CD4-positive, CD25-positive, alpha-beta regulatory T cell (primary cell): ENCODE results near the gene SMIM29. TPM values are rescaled to one million over a fixed set of nuclear protein-coding genes. Genes with fewer than 3 reads are reported as not detected.

Experiments
- ATAC-seq, 2 donors: fragments of 150-1000 bp; cut with Tn5 transposase; one replicate each; pipeline ENCODE4 v1.10.0; 2021; ENCODE audit warnings: low read depth in 2 of 2, moderate number of reproducible peaks in 2 of 2, moderate library complexity in 1 of 2
- DNase-seq, 3 donors: peaks; one replicate each; pipeline versions ENCODE4 v3.0.0 to v3.0.0-alpha.2; 2012 to 2022; ENCODE audit warnings: mixed read lengths in 1 of 3
- H3K27ac ChIP-seq: one replicate; pipeline ENCODE4 v1.7.0; 2013; ENCODE audit warnings: mild to moderate bottlenecking, low read length; ENCODE audit not compliant: insufficient read depth, poor library complexity, severe bottlenecking
- H3K27me3 ChIP-seq: one replicate; pipeline ENCODE4 v1.7.0; 2013; ENCODE audit warnings: low read length; ENCODE audit not compliant: control insufficient read depth, insufficient read depth
- H3K36me3 ChIP-seq: one replicate; pipeline ENCODE4 v1.7.0; 2013; ENCODE audit warnings: mild to moderate bottlenecking, low read length, moderate library complexity; ENCODE audit not compliant: control insufficient read depth, insufficient read depth
- H3K4me1 ChIP-seq: 2 replicates; pipeline ENCODE4 v1.7.0; 2013; ENCODE audit warnings: mild to moderate bottlenecking, low read length; ENCODE audit not compliant: insufficient read depth, control insufficient read depth, poor library complexity, severe bottlenecking
- H3K4me3 ChIP-seq: one replicate; pipeline ENCODE4 v1.7.0; 2013; ENCODE audit warnings: low read depth, mild to moderate bottlenecking, low read length, moderate library complexity
- H3K9me3 ChIP-seq, 2 experiments: 1 replicate in 1 of 2; 2 replicates in 1 of 2; pipeline ENCODE4 v1.7.0; 2013; ENCODE audit warnings: low read length in 2 of 2, mild to moderate bottlenecking in 1 of 2, moderate library complexity in 1 of 2; ENCODE audit not compliant: control insufficient read depth in 2 of 2
- H3K27ac Mint-ChIP-seq, 3 donors: one replicate each; pipeline ENCODE4 v1.8.0; 2020 to 2022; ENCODE audit warnings: mild to moderate bottlenecking in 3 of 3, mixed read lengths in 3 of 3, moderate library complexity in 2 of 3
- H3K27me3 Mint-ChIP-seq: one replicate; pipeline ENCODE4 v1.8.0; 2022; ENCODE audit warnings: mild to moderate bottlenecking, mixed read lengths
- H3K36me3 Mint-ChIP-seq: one replicate; pipeline ENCODE4 v1.8.0; 2020; ENCODE audit warnings: mixed read lengths
- H3K4me1 Mint-ChIP-seq, 4 donors: one replicate each; pipeline ENCODE4 v1.8.0; 2020 to 2022; ENCODE audit warnings: mixed read lengths in 4 of 4, mild to moderate bottlenecking in 1 of 4
- H3K4me3 Mint-ChIP-seq, 4 donors: one replicate each; pipeline ENCODE4 v1.8.0; 2020 to 2022; ENCODE audit warnings: mild to moderate bottlenecking in 4 of 4, mixed read lengths in 4 of 4, moderate library complexity in 3 of 4
- H3K9me3 Mint-ChIP-seq, 7 donors: one replicate each; pipeline ENCODE4 v1.8.0; 2020 to 2022; ENCODE audit warnings: mixed read lengths in 7 of 7, mild to moderate bottlenecking in 3 of 7, moderate library complexity in 2 of 7
- polyA plus RNA-seq, 4 donors: library from polyadenylated mRNA; unstranded; fragments of 300-500 nt; fragmentation: Illumina TruSeq; gene quantifications; one replicate each; pipeline ENCODE4 v1.2.3, GENCODE V29; 2021
- total RNA-seq: library from RNA; stranded (reverse); gene quantifications from one replicate; pipeline ENCODE4 v1.2.3, GENCODE V29; 2022

The SMIM29 gene
- total and polyA plus RNA-seq, 5 donors from 2014 or later = 29.2 to 82.3 (median 54.1) TPM

GRCh38 chr6:34233867-34234266 is 14.9 kb downstream of the SMIM29 start:
- Histone ChIP-seq H3K27me3 (no peaks in the 10 kb centered on the region), H3K36me3 (no peaks in the 10 kb centered on the region), H3K27ac (no peak overlapping the region), H3K4me1 (peaks cover 25% of the 10 kb centered on the region), H3K4me3 (no peak overlapping the region), H3K9me3 (no peaks in the 10 kb centered on the region)
- Mint-ChIP-seq H3K36me3 (no peaks in the 10 kb centered on the region), H3K9me3 (no peaks in the 10 kb centered on the region), H3K27me3 (peaks cover 5% of the 10 kb centered on the region), H3K27ac (peak overlapping the region; percentile 44 to 85 (median 83)), H3K4me3 (peak overlapping the region; percentile 75 to 91 (median 76)), H3K4me1 (peaks cover 7 to 26% (median 16%) of the 10 kb centered on the region in 4 donors)
- ATAC-seq = no peak
- DNase-seq = no peak

DNA sequence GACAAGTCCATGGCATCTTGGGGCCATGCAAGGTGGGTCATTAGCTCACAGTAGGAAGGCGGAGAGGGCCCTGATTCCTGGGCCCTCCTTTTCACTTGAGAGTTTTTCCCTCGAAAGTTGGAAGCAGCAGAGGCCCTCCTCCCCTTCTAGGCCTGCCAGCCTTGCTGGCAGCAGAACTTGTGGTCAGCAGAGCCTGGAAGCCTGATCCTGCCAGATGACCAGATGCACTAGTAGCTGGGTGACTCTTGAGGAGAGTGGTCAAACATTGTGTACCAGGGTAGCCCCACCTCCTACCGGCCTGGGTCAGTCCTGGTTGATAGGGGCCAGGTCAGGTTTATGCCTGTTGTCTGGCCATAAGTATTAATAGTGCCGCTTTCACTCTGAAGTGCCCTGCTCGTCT is 15.9 kb downstream of the SMIM29 start:
- Mint-ChIP-seq H3K27ac (peak overlapping the region in 1 of 3 donors; percentile 85), H3K4me1 (peaks cover 0 to 21% (median 9%) of the 10 kb centered on the region in 4 donors), H3K9me3 (no peaks in the 10 kb centered on the region), H3K4me3 (peak overlapping the region in 3 of 4 donors; percentile 33 to 76 (median 59)), H3K27me3 (peaks cover 5% of the 10 kb centered on the region), H3K36me3 (no peaks in the 10 kb centered on the region)
- DNase-seq = no peak
- Histone ChIP-seq H3K36me3 (no peaks in the 10 kb centered on the region), H3K27me3 (no peaks in the 10 kb centered on the region), H3K4me3 (no peak overlapping the region), H3K4me1 (peaks cover 15% of the 10 kb centered on the region), H3K9me3 (no peaks in the 10 kb centered on the region), H3K27ac (no peak overlapping the region)
- ATAC-seq = no peak

GRCh38 chr6:34231566-34232336 is 17.1 kb downstream of the SMIM29 start:
- peaks cover 0 to 20% (median 9%) of the 10 kb centered on the region in 4 donors for H3K4me1 Mint-ChIP-seq
- peak overlapping the region in 2 of 4 donors; percentile 61 to 70 for H3K4me3 Mint-ChIP-seq
- no peaks in the 10 kb centered on the region for H3K9me3 Mint-ChIP-seq
- H3K27ac ChIP-seq = no peak overlapping the region
- H3K4me1 ChIP-seq = peaks cover 15% of the 10 kb centered on the region
- no peaks in the 10 kb centered on the region for H3K36me3 Mint-ChIP-seq
- no peak for DNase-seq
- peaks cover 5% of the 10 kb centered on the region for H3K27me3 Mint-ChIP-seq
- H3K9me3 ChIP-seq = no peaks in the 10 kb centered on the region
- ATAC-seq = no peak
- no peaks in the 10 kb centered on the region for H3K36me3 ChIP-seq
- H3K27me3 ChIP-seq = no peaks in the 10 kb centered on the region
- H3K4me3 ChIP-seq = no peak overlapping the region
- no peak overlapping the region for H3K27ac Mint-ChIP-seq

DNA sequence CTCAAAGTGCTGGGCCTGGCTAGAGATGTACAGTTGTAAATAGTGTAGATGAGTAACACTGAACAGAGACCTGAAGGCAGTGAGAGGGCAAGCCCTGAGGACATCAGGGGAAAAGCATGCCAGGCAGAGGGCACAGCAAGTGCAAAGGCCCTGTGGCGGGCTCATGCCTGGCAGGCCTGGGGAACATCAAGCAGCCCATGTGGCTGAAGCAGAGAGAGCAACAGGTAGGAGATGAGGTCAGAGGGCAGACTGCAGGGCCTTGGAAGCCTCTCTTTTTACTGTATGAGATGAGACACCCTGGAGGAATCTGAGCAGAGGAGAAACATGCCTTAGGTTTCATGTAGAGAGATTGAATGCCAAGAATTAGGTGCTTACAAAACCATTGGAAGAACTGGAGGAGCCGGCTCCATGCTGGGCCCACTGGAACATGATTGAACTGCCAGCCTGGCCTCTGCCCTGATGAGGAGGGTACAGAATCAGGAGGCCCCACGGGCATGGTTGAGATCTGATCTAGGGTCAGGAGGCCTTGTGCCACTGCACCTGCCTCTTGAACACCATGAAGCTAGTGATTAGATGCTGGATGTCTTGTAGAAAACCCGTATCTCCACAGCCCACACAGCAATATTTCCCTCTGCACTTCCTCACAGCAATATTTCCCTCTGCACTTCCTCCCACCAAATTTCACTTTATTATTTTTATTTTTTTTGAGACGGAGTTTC is 18.0 kb downstream of the SMIM29 start:
- peaks cover 0 to 11% (median 7%) of the 10 kb centered on the region in 4 donors for H3K4me1 Mint-ChIP-seq

DNA sequence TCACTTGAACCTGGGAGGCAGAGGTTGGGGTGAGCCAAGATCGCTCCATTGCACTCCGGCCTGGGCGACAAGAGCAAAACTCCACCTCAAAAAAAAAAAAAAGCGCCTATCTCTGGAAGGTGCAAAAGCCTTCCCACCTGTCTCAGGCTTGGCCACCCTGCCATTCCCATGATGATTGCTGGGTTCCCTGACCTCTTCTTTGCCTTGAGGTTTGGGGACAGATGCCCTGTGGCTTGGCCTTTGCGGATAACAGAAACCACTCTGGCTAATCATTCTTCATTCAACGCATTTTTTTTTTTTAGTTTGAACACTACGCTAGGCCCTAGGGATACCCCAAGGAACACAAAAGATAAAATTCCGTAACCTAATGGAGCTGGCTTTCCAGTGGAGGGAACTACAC is 18.9 kb downstream of the SMIM29 start:
- H3K27me3 ChIP-seq = no peaks in the 10 kb centered on the region
- H3K9me3 ChIP-seq = no peaks in the 10 kb centered on the region
- H3K4me3 ChIP-seq = no peak overlapping the region
- H3K9me3 Mint-ChIP-seq = no peaks in the 10 kb centered on the region
- H3K36me3 Mint-ChIP-seq = no peaks in the 10 kb centered on the region
- DNase-seq (no peak), ATAC-seq (no peak)
- no peak overlapping the region for H3K27ac ChIP-seq
- no peaks in the 10 kb centered on the region for H3K4me1 ChIP-seq
- no peak overlapping the region for H3K4me3 Mint-ChIP-seq
- H3K4me1 Mint-ChIP-seq = peaks cover 0 to 10% (median 7%) of the 10 kb centered on the region in 4 donors
- no peak overlapping the region for H3K27ac Mint-ChIP-seq
- peaks cover 5% of the 10 kb centered on the region for H3K27me3 Mint-ChIP-seq
- no peaks in the 10 kb centered on the region for H3K36me3 ChIP-seq

More for the DNA sequence above, 18.0 kb downstream of the SMIM29 start:
- no peaks in the 10 kb centered on the region for H3K27me3 ChIP-seq
- no peaks in the 10 kb centered on the region for H3K9me3 ChIP-seq
- H3K27ac Mint-ChIP-seq = peak overlapping the region in 1 of 3 donors; percentile 86
- H3K4me1 ChIP-seq = peaks cover 8% of the 10 kb centered on the region
- no peak for DNase-seq
- peak overlapping the region in 1 of 4 donors; percentile 49 for H3K4me3 Mint-ChIP-seq
- ATAC-seq = no peak
- no peaks in the 10 kb centered on the region for H3K36me3 ChIP-seq
- H3K4me3 ChIP-seq = no peak overlapping the region
- no peaks in the 10 kb centered on the region for H3K36me3 Mint-ChIP-seq
- H3K9me3 Mint-ChIP-seq = no peaks in the 10 kb centered on the region
- H3K27me3 Mint-ChIP-seq = peaks cover 5% of the 10 kb centered on the region
- H3K27ac ChIP-seq = no peak overlapping the region

GRCh38 chr6:34227761-34228421 is 20.9 kb downstream of the SMIM29 start:
- Mint-ChIP-seq H3K4me1 (peaks cover 0 to 16% (median 7%) of the 10 kb centered on the region in 4 donors), H3K27ac (no peak overlapping the region), H3K27me3 (no peaks in the 10 kb centered on the region), H3K36me3 (no peaks in the 10 kb centered on the region), H3K4me3 (peak overlapping the region in 1 of 4 donors; percentile 23), H3K9me3 (no peaks in the 10 kb centered on the region)
- ATAC-seq (no peak), DNase-seq (no peak)
- Histone ChIP-seq H3K36me3 (no peaks in the 10 kb centered on the region), H3K27ac (no peak overlapping the region), H3K9me3 (no peaks in the 10 kb centered on the region), H3K4me3 (no peak overlapping the region), H3K4me1 (peaks cover 15% of the 10 kb centered on the region), H3K27me3 (no peaks in the 10 kb centered on the region)

DNA sequence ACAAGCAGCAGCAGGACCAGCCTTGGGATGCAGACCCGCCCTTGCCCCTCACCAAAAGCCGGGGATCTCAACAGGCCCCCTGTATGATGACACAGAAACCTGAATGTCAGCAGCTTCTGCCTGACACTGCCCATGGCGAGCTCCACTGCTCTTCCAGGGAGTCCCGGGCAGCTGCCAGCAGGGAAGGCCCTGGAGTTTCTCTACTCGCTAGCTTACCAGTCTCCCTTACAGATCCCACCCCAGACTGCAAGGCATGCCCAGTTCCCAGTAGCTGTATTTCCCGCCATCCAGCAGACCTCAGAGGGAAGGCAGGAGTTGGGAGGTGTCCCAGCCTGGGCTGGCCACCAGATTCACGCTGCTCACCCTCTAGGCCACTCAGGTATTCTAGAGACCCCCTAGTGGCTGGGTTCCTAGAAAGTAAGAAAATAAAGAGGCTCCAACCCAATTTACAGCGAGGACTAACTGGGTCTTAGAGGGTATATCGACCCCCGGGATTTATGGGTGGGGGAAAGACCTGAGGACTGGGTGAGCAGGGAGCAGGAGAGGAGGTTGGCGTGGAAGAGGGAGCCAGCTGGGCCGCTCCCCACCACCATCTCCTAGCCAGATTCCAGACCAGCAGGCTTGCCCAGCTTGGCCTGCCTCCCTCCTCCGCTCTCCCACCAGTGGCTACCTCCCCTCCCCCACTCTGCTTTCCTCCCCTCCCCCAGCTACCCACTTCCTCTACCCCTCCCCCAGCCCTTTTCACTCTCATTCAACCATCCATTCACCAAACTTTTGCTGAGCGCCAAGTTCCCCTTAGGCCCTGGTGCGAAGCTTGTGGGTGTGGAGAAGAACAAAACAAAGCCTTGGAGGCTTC is 21.8 kb downstream of the SMIM29 start:
- Mint-ChIP-seq H3K4me1 (peaks cover 0 to 18% (median 5%) of the 10 kb centered on the region in 4 donors), H3K27me3 (no peaks in the 10 kb centered on the region), H3K4me3 (peak overlapping the region in 2 of 4 donors; percentile 7 to 45), H3K36me3 (no peaks in the 10 kb centered on the region), H3K9me3 (no peaks in the 10 kb centered on the region), H3K27ac (peak overlapping the region in 2 of 3 donors; percentile 25 to 77)
- Histone ChIP-seq H3K36me3 (no peaks in the 10 kb centered on the region), H3K4me1 (peaks cover 15% of the 10 kb centered on the region), H3K4me3 (no peak overlapping the region), H3K27ac (no peak overlapping the region), H3K27me3 (no peaks in the 10 kb centered on the region), H3K9me3 (no peaks in the 10 kb centered on the region)
- DNase-seq = no peak
- no peak for ATAC-seq
